ENCODE measurements around the gene MECR.
"Not testable (repeated sequence)": the region's sequence is repeated elsewhere in the genome, so short reads cannot be mapped to it uniquely, and the experiment has no call there.

The MECR gene

DNA sequence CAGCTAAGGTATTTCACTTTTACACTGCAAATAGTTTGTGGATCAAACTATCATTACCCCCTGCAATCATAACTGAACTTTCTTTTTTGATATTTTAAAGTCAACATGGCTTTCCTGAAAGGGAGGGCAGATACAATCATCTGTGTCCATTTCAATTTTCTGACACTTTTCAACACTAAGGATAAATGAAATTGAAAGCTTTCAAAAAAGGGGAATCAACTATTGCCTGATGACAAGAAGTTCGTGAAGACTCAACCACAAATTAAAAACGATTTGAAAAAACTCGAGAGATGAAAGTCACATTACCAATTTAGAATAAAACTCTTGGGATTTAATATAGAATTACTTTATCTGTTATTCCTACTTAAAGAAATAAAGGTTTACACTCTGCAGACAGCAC lies 60.8 kb downstream of the MECR start:
- no peak for DNase-seq (ENCODE audit: low spot score)

DNA sequence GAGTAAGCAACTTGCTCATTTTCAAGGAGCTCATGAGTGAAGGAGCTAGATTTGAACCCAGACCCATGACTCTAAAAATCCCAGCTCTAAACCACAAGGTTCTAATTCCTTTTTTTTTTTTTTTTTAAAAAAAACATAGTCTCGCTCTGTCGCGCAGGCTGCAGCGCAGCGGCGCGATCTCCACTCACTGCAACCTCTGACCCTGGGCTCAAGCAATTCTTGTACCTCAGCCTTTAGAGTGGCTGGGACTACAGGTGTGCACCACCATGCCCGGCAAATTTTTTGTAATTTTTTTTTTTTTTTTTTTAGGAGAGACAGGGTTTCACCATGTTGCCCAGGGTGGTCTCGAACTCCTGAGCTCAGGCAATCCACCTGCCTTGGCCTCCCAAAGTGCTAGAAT lies 62.8 kb downstream of the MECR start:
- no peak for DNase-seq (ENCODE audit: low spot score)

DNA sequence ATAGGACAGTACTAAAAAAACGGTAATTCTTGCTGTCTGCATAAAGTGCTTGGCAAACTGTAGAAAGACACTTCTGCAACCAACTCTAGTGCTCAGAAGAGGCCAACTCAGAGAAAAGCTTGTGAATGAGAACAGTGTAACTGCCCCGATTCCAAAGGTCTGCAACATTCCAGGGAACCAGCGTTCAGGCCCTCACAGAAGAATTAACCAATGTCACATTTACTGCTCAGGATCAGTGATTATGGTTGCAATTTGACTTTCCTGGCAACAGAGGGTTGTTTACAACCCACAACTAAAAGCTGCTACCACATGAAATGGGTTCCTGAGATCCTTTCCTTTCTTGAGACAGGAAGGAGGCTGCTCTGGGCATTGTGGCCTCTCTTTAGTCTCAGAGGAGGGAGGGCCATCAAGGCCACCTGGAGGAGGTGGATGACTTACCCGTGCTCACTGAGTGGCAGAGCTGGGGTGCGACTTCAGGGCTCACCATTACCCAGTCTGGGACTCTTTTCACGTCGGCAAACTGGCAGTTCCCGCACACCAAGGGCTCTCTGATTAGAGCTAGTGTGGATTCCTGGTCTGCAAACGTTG lies 64.3 kb downstream of the MECR start:
- DNase-seq (ENCODE audit: low spot score): no peak

DNA sequence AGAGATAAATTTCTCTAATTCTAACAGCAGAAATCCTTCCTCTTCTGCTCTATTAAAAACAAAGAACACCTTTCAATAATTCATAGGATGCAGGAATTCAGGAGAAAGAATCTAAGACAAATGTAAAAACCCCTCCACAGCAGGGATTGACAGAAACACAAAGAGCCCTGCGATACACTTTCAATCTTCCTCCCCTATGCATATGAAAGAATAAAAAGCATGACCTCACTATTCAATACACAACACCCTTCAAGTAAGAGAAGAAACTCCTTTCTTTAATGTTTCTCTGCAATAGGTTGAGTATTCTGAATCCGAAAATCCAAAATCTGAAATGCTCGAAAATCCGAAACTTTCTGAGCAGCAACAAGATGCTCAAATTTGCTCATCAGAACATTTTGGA lies 66.1 kb downstream of the MECR start:
- DNase-seq (ENCODE audit: low spot score): no peak

DNA sequence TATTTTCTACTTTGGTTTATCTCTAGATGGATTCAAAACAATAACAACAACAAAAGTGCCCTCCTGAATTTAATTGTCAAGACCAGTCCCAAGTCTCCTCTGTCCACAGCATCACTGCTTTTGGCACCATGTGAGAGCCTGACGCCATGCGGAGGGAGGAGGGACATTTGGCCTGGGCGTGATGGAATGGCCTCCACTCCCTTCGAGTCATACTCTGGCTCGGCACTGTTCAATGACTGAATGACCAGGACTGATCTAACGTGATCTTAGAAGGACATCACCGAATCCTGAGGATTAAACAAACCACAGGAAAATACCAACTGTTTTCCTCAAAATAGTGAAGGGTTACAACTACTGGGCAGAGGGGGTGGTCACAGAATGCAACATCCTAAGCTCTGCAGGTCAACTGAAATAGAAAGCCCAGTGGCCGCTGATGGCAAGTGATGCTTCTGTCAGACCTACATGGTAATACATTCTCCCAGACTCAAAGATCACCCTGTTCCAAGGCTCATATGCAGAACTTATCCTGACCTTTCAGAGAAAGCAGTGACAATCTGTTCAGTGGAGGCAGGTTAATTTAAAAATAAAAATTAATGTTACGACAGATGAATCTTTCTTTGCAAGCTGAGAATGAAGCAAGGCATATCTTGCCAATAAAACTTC lies 68.1 kb downstream of the MECR start:
- DNase-seq (ENCODE audit: low spot score): no peak

DNA sequence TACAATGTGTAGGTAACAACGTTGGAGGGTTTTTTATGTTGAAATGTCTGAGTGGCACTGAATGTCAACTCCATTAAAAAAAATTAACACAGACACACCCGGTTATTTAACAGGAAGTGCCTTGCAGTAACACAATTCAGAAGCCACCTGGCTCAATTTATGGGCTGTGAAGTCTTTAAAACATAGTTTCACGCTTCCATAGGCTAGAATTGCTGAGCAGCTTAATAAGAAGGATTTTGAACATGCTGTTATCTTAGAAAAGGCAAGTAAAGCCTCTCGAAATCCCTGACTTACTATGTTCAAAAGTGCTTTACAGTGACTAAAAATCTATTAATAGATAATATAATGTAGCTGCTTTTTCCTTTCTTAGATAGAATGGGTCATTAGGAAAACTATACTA lies 68.7 kb downstream of the MECR start:
- DNase-seq (ENCODE audit: low spot score): no peak

DNA sequence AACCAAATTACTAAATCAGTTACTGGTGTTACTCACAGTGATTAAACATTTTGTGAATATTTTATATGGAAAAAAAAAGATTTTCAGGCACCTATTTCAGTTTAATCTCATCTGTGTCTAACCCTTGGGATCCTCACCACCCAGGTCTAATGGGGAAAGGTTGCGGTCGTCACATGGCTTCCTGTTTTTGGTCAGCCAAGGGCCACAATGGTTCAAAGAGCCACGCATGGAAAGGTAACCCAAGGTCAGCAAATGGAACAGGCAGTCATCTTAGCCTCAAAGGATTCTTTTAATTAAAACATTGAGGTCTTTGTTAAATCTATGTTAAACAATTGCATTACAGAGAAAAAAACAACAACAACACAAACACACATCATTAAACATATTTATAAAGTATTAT lies 71.0 kb downstream of the MECR start:
- DNase-seq (ENCODE audit: low spot score): no peak

DNA sequence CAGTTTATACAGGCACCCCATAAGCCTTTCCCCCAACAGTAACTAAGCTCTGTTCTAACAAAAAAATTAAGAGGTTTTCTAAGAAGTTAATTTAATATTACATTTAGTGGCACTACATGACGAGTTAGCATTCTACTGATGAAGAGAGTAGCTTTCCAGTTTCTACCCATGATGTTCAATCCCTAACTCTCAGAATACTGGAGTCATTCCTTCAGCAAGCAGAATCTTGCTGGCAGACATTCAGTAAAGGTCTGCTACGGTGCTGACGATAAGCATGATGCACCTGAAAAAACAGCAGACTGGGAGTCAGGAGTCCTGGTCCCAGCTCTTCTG lies 73.5 kb downstream of the MECR start:
- DNase-seq (ENCODE audit: low spot score): no peak

DNA sequence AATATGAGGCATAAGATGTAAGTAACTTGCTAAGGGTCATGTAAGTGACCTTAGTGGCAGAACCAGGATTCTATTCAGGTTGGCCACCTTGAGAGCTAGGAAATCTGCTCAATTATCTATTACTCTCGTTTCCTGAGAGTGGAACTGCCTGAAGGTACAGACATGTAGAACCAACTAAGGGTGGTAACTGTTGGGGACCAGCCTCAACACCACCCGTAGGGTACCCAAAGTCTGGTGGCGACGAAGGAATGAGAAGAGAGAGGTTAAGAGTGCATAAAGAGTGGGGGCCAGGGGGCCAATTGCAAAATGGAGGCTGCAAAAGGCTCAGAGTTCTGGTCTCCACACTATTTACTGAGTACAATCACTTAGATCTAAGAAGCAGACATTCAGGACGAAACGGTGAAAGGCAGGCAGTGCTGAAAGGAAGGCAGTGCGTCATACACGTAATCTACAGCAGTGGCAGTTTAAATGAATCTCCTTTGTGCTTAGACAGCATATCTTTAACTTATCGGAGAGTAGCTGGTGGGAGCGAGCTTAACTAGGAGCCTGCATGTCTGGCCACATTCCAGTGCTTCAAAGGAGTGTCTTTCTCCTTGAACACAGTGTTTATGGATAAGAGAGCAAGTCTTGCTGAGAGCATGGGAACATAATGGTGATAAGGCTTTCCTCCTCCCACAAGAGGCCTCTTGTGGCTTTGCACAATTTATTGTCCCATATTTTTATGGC lies 74.0 kb downstream of the MECR start:
- DNase-seq (ENCODE audit: low spot score): no peak

DNA sequence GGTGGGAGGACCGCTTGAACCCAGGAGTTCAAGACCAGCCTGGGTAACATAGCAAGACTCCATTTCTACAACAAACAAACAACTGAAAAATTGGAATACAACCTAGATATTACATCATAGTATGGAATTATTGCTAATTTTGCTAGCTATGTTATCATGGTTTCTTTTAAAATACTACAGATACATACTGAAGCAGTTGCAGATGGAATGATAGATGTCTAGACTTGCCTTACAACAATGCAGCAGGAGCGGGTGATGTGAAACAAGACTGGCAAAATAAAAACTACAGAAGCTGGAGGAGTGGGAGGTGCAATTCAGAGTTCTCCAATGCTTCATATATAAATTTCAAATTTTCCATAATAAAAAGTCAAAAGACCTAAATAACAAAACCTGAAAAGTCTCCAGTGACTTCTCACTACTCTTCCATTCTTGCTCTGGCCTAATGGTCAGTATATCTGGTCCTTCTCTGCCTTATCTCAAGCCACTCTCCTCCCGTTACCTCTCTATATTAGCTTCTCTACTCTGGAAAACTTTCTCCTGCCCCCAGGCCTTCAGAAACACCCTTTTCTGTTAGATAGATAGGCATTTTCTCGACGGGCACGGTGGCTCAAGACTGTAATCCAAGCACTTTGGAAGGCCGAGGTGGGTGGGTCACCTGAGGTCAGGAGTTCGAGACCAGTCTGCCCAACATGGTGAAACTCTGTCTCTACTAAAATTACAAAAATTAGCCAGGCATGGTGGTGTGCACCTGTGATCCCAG lies 78.5 kb downstream of the MECR start:
- DNase-seq (ENCODE audit: low spot score): no peak

DNA sequence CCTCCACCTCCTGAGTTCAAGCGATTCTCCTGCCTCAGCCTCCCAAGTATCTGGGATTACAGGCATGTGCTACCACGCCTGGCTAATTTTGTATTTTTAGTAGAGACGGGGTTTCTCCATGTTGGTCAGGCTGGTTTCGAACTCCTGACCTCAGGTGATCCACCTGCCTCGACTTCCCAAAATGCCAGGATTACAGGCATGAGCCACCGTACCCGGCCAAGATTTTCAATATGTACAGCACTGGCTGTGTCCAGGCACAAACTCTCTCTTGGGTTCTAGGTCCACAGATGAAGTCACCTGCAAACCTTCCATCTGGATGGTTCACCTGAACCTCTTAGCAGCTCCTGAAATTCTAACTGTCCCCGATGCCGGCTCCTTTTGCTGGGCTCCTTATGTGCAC lies 80.4 kb downstream of the MECR start:
- DNase-seq (ENCODE audit: low spot score): not testable (repeated sequence)

DNA sequence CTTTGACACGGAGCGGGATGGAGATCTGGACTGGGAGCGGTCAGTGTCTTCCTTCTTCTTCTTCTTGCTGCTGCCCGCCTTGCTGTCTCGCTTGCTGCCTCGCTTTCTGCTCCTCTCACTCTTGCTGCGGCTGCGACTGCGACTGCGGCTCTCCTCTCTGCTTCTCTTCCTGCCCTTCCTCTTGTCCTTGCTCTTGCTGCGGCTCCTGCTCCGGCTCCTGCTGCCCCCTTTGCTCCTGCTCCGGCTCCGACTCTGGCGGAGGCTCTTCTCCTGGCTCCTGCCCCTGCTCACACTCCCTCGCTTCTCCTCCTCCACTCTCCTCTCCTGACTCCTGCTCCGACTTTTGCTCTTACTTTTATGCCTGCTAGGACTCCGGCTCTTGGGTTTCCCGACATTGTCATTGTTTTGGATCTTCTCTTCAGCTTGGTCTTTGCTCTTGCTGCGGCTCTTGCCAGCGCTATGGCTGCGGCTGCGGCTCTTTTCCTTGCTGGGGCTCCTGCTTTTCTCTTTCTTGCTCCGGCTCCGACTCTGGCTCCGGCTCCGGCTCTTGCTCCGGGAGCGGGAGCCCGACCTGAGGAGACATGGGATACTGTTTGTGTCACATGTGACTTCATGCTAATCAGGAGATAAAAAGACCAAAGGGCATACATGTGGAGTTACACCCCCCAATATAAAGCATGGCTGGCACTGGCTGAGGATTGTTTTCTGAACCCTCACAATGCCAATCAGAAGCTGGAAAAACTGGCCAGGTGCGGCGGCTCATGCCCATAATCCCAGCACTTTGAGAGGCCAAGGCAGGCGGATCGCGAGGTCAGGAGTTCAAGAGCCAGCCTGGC lies 81.9 kb downstream of the MECR start:
- DNase-seq (ENCODE audit: low spot score): no peak

DNA sequence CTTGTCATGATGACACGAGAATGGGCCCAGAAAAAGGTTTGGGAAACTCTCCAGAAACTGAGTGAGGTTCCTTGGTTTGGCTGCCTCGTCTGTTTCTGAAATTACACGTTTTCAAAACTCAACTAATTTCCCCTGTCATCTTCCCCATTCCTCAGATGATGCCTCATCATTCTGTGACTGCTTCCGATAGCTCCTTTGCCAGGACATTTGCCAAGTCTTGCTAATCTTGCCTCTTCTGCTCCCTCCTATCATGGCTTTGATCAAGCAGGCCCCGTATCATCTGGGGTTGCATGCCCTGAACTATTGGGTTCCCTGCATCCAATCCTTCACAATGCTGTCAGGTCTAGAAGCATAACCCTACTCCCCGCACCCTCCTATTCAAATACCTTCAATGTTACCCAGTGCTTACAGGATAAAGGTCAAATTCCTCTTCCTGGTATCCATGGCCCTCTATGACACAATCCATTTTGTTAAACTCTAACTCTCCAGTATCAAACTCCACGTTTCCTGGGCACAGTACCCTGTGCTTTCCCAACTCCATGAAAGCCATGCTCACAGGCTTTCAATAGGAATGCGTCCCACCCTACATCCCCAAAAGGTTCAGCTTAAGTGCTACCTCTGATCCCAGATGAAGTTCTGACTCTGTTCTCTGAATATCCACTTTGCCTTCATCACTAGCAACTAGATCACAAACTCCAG lies 84.8 kb downstream of the MECR start:
- no peak for DNase-seq (ENCODE audit: low spot score)

DNA sequence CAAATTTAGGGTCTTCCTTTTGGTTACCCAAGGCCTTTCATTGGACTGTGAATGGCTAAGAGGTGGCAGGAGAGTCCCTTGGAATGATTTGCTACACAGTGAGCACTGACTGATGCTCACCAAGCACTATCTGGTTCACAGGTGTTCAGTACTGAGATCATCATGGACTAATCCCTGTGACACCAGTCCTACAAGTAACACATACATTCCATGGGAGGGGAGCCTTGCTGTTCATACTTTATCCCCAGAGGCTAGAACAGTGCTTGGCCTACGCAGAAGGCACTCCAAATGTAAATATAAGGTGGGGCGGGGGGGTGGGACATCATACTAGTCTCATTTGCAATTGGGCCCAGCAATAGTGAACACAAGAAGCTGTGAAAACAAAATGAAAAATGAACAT lies 86.6 kb downstream of the MECR start:
- DNase-seq (ENCODE audit: low spot score): no peak

DNA sequence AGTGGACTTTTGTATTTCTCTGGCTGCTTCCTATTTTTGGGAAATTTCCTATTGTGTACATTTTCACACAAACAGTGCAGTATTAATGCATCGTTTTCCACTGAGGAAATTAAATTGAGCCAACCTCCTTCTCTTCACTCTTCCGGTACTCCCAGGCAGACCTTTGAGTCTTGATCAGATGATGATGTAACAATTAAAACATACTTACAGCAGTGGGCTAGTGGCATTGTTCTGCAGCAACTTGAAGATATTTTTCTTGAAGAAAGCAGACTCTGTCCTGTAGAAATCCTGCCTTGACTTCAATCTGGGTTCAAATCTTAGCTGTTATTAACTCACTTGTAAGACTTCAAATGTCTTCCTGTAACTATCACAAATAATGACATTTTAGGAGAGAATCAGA lies 88.0 kb downstream of the MECR start:
- no peak for DNase-seq (ENCODE audit: low spot score)

All from D341Med (cell line).